H1 (cell line): ENCODE results near the gene PHTF1. TPM values are rescaled to one million over a fixed set of nuclear protein-coding genes. Genes with fewer than 3 reads are reported as not detected.
A peak's percentile ranks its signal among the peaks of the same experiment; 100 is the strongest.

Experiments
- CTCF ChIA-PET: fragments of 300-600 bp; sonication (Branson Sonifier 250); formaldehyde crosslinking; loops from one replicate; lab custom pipeline; 2021; ENCODE audit not compliant: partially characterized antibody; lab: Charles Lee
- POLR2A ChIA-PET: fragments of 300-600 bp; sonication (Branson Sonifier 250); formaldehyde crosslinking; loops from one replicate; lab custom pipeline; 2021; ENCODE audit warnings: inconsistent platforms; ENCODE audit not compliant: partially characterized antibody; lab: Charles Lee
- DNase-seq, 2 experiments: peaks; one replicate each; pipeline versions ENCODE4 v3.0.0 to v3.0.0-alpha.2; 2010 to 2022; ENCODE audit warnings: low spot score in 2 of 2, low read depth in 1 of 2, mixed read lengths in 1 of 2
- FAIRE-seq: peaks from 2 replicates; lab custom pipeline; 2011; peaks lifted over from hg19 to GRCh38; lab: Jason Lieb, UNC
- H2AFZ ChIP-seq: 2 replicates; pipeline ENCODE4 v1.8.1; 2012; ENCODE audit warnings: low read length, inconsistent platforms
- H2AK5ac ChIP-seq: 2 replicates; pipeline ENCODE4 v1.6.1; 2013; ENCODE audit warnings: low read depth, low read length
- H2BK120ac ChIP-seq: replicated peaks from 2 replicates; pipeline ENCODE3; 2013; ENCODE audit warnings: low read depth, low read length, inconsistent platforms
- H2BK12ac ChIP-seq: 2 replicates; pipeline ENCODE4 v1.6.1; 2013; ENCODE audit warnings: low read depth, low read length
- H2BK15ac ChIP-seq: 2 replicates; pipeline ENCODE4 v1.6.1; 2013; ENCODE audit warnings: low read length
- H2BK20ac ChIP-seq: 2 replicates; pipeline ENCODE4 v1.6.1; 2013; ENCODE audit warnings: low read length
- H2BK5ac ChIP-seq: 2 replicates; pipeline ENCODE4 v1.6.1; 2013; ENCODE audit warnings: low read depth, low read length
- H3K14ac ChIP-seq: 2 replicates; pipeline ENCODE4 v1.6.1; 2013; ENCODE audit warnings: inconsistent platforms; ENCODE audit not compliant: insufficient read length
- H3K18ac ChIP-seq: 2 replicates; pipeline ENCODE4 v1.6.1; 2013; ENCODE audit warnings: low read length; ENCODE audit errors: extremely low read depth
- H3K23ac ChIP-seq: 2 replicates; pipeline ENCODE4 v1.6.1; 2013; ENCODE audit warnings: inconsistent platforms; ENCODE audit not compliant: insufficient read length
- H3K23me2 ChIP-seq: 2 replicates; pipeline ENCODE4 v1.6.1; 2013; ENCODE audit warnings: low read depth, low read length
- H3K27ac ChIP-seq: 2 replicates; pipeline ENCODE4 v1.6.1; 2011; ENCODE audit warnings: low read depth, low read length, inconsistent platforms
- H3K27me3 ChIP-seq, 4 experiments: replicated peaks in 1 of 4; 1 replicate in 1 of 4; 2 replicates in 3 of 4; pipeline versions ENCODE4 v1.6.1 to v1.8.1; 2011 to 2013; ENCODE audit warnings: low read length in 3 of 4, mild to moderate bottlenecking in 3 of 4, inconsistent platforms in 2 of 4, mixed read lengths in 2 of 4, moderate library complexity in 1 of 4; ENCODE audit not compliant: control insufficient read depth in 3 of 4, insufficient read depth in 3 of 4; ENCODE audit errors: extremely low read depth in 1 of 4
- H3K36me3 ChIP-seq, 4 experiments: 2 replicates each; pipeline versions ENCODE4 v1.6.1 to v1.8.1; 2011 to 2013; ENCODE audit warnings: mild to moderate bottlenecking in 4 of 4, low read length in 3 of 4, moderate library complexity in 2 of 4, control low read depth in 1 of 4, inconsistent platforms in 1 of 4; ENCODE audit not compliant: insufficient read depth in 4 of 4, control insufficient read depth in 2 of 4
- H3K4ac ChIP-seq: replicated peaks from 2 replicates; pipeline ENCODE3; 2013; ENCODE audit warnings: low read length, low read depth, mixed read lengths, inconsistent platforms; ENCODE audit not compliant: insufficient read length
- H3K4me1 ChIP-seq, 4 experiments: replicated peaks in 1 of 4; 1 replicate in 1 of 4; 2 replicates in 3 of 4; pipeline versions ENCODE4 v1.6.1 to v1.8.1; 2011 to 2013; ENCODE audit warnings: low read length in 3 of 4, inconsistent platforms in 2 of 4, mixed read lengths in 1 of 4; ENCODE audit not compliant: insufficient read depth in 4 of 4, control insufficient read depth in 3 of 4
- H3K4me2 ChIP-seq, 2 experiments: 2 replicates each; pipeline versions ENCODE4 v1.6.1 to v1.8.1; 2011 to 2013; ENCODE audit warnings: low read depth in 2 of 2, low read length in 2 of 2, control low read depth in 1 of 2, inconsistent platforms in 1 of 2, mild to moderate bottlenecking in 1 of 2; ENCODE audit not compliant: insufficient read depth in 1 of 2
- H3K4me3 ChIP-seq, 4 experiments: fragments of 200-600, 300-600 bp in 1 of 4; sonication (generic), shearing (Covaris generic), sonication (Bioruptor Twin) in 1 of 4; 2 replicates each; pipeline versions ENCODE4 v1.5.1 to v1.8.1; 2011 to 2016; ENCODE audit warnings: low read length in 4 of 4, low read depth in 3 of 4, control low read depth in 2 of 4, inconsistent platforms in 2 of 4, mild to moderate bottlenecking in 2 of 4, mixed read lengths in 1 of 4, moderate library complexity in 1 of 4; ENCODE audit not compliant: insufficient read depth in 2 of 4; ENCODE audit errors: extremely low read depth in 1 of 4
- H3K56ac ChIP-seq: replicated peaks from 2 replicates; pipeline ENCODE3; 2013; ENCODE audit warnings: low read depth, mild to moderate bottlenecking, mixed read lengths, low read length, inconsistent platforms; ENCODE audit not compliant: insufficient read length
- H3K79me1 ChIP-seq: 2 replicates; pipeline ENCODE4 v1.6.1; 2013; ENCODE audit warnings: low read depth, low read length, control low read depth
- H3K79me2 ChIP-seq, 2 experiments: 2 replicates each; pipeline versions ENCODE4 v1.6.1 to v1.8.1; 2012 to 2013; ENCODE audit warnings: low read length in 2 of 2, mild to moderate bottlenecking in 2 of 2, inconsistent platforms in 1 of 2; ENCODE audit not compliant: insufficient read depth in 2 of 2, control insufficient read depth in 1 of 2
- H3K9ac ChIP-seq, 4 experiments: replicated peaks in 1 of 4; 1 replicate in 1 of 4; 2 replicates in 3 of 4; pipeline versions ENCODE4 v1.6.1 to v1.8.1; 2011 to 2013; ENCODE audit warnings: low read depth in 3 of 4, low read length in 3 of 4, control low read depth in 2 of 4, mild to moderate bottlenecking in 2 of 4, moderate library complexity in 2 of 4, inconsistent platforms in 1 of 4; ENCODE audit errors: extremely low read depth in 1 of 4
- H3K9me3 ChIP-seq, 2 experiments: 2 replicates each; pipeline versions ENCODE4 v1.6.1 to v1.8.1; 2012 to 2013; ENCODE audit warnings: mild to moderate bottlenecking in 2 of 2, moderate library complexity in 2 of 2, control low read depth in 1 of 2, inconsistent platforms in 1 of 2, low read depth in 1 of 2, low read length in 1 of 2, mixed read lengths in 1 of 2; ENCODE audit not compliant: insufficient read depth in 2 of 2
- H4K20me1 ChIP-seq, 2 experiments: replicated peaks in 1 of 2; 2 replicates each; pipeline versions ENCODE3 to v1.8.1; 2011 to 2013; ENCODE audit warnings: inconsistent platforms in 2 of 2, low read length in 2 of 2, mild to moderate bottlenecking in 1 of 2; ENCODE audit not compliant: insufficient read depth in 2 of 2, control insufficient read depth in 1 of 2
- H4K5ac ChIP-seq: 2 replicates; pipeline ENCODE4 v1.6.1; 2013; ENCODE audit warnings: low read length, low read depth, mixed read lengths, inconsistent platforms; ENCODE audit not compliant: insufficient read length
- H4K8ac ChIP-seq: 2 replicates; pipeline ENCODE4 v1.8.0; 2013; ENCODE audit warnings: mild to moderate bottlenecking, moderate library complexity, low read length, inconsistent platforms; ENCODE audit not compliant: insufficient read depth; ENCODE audit errors: extremely low read depth
- H4K91ac ChIP-seq: replicated peaks from 2 replicates; pipeline ENCODE3; 2013; ENCODE audit warnings: low read length, mixed read lengths, inconsistent platforms; ENCODE audit not compliant: insufficient read length
- HDAC6 ChIP-seq: IDR thresholded peaks from one replicate; pipeline ENCODE4 v1.7.1; 2012; ENCODE audit warnings: low read depth, mild to moderate bottlenecking, inconsistent platforms, low read length, moderate library complexity
- RNF2 ChIP-seq: fragments of 200-900, 300-1000 bp; sonication (generic); IDR thresholded peaks from 2 replicates; pipeline ENCODE4 v1.7.1; 2016; ENCODE audit warnings: borderline replicate concordance, low read depth, mild to moderate bottlenecking, antibody characterized with exemption, low read length; ENCODE audit not compliant: poor library complexity, severe bottlenecking; ENCODE audit errors: missing control alignments
- SIN3A ChIP-seq, 2 experiments: IDR thresholded peaks in 1 of 2; conservative IDR thresholded peaks in 1 of 2; 2 replicates each; pipeline ENCODE4 v1.6.1; 2011 to 2012; ENCODE audit warnings: low read length in 2 of 2, improper control_type of control experiment in 1 of 2, low read depth in 1 of 2, mild to moderate bottlenecking in 1 of 2
- SRF ChIP-seq: IDR thresholded peaks from 2 replicates; pipeline ENCODE4 v1.6.1; 2011; ENCODE audit warnings: mild to moderate bottlenecking, low read depth, low read length, moderate library complexity
- TBP ChIP-seq: IDR thresholded peaks from 2 replicates; pipeline ENCODE4 v1.6.1; 2011; ENCODE audit warnings: low read depth, low read length, improper control_type of control experiment
- WGBS, 2 experiments: shearing (Covaris generic) in 1 of 2; methylation state at CpG; one replicate each; pipeline versions ENCODE4 v1.1.6 to v1.1.7; 2013 to 2015; ENCODE audit warnings: low lambda C conversion rate in 2 of 2, mixed read lengths in 2 of 2, inconsistent platforms in 1 of 2, low coverage in 1 of 2, missing lambda C conversion rate in 1 of 2; ENCODE audit not compliant: insufficient replicate concordance in 2 of 2, insufficient coverage in 1 of 2, insufficient read length in 1 of 2; ENCODE audit errors: extremely low coverage in 1 of 2, missing lambda C conversion rate in 1 of 2; 5-methylcytosine and 5-hydroxymethylcytosine counted together
- polyA plus RNA-seq, 7 experiments: library from polyadenylated mRNA; depleted of rRNA in 3 of 7; stranded (reverse) in 5 of 7; unstranded in 2 of 7; fragments of >200 nt in 5 of 7; fragments of 200-250 nt in 2 of 7; gene quantifications; 1 replicate in 5 of 7; 2 replicates in 1 of 7; 4 replicates in 1 of 7; pipeline versions ENCODE4 v1.2.1 to v1.2.3, GENCODE V29; 2011 to 2013; ENCODE audit warnings: missing spikeins in 2 of 7, mixed read lengths in 2 of 7
- total RNA-seq: library from RNA; stranded (reverse); fragmentation: NEBNext Ultra II Directional; extraction: Animal tissue kit (Norgen Biotek cat#: 25700); gene quantifications from 2 replicates; pipeline ENCODE4 v1.2.1, GENCODE V29; 2021

The PHTF1 gene
- total and polyA plus RNA-seq, 2 of the 8 experiments (the other 6 are each of a cell fraction or from before 2014, with no cell fraction given) = 9.1 to 26.9 TPM

DNA sequence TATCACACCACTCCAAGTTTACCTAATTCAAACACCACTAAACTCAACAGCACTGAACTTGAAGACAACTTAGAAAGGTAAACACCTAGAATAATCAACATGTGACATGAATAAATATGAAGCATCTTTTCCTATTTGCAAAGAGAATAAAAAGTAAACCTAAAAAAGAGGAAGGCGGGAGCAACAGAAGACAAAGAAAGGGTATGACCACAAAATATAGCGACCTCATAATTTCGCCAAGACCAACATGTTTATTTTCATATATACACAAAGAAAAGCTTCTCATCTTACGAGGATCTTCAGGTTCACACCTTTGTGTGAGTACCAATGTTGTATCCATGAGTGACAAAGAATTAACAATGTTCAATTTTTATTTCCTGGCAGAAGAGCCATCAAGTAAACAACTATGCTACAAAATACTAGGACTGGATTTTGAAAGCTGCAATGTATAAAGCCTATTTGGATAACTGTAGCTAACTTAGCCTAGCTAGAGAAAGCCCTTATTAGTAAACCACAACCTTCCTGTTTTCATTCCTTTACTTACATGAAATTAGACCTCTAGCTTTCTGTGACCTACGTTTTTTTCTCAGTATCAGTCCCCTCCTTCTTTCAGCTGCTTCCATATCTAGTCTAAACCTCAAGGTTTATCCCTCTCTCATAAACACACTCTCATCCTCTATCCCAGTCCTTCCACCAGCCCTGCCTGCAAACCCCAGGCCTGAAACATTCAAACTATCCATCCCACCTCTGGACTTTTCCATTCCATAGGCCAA is 21.3 kb upstream of the PHTF1 start:
- DNase-seq (no peak), FAIRE-seq (no peak)
- Histone ChIP-seq H2BK20ac (no peak overlapping the region), H3K9ac (no peak overlapping the region), H4K8ac (no peak overlapping the region), H4K20me1 (peaks cover 0 to 8% of the 10 kb centered on the region in 2 experiments), H3K27ac (no peak overlapping the region), H3K9me3 (no peaks in the 10 kb centered on the region), H2AK5ac (no peak overlapping the region), H2BK12ac (no peak overlapping the region), H3K14ac (no peak overlapping the region), H3K4me2 (no peak overlapping the region), H3K23me2 (no peaks in the 10 kb centered on the region), H2BK5ac (no peak overlapping the region), H4K91ac (no peak overlapping the region), H2BK120ac (no peak overlapping the region), H3K79me1 (peaks cover 4% of the 10 kb centered on the region; the same call in 1 of the 2 replicates), H3K23ac (no peak overlapping the region), H3K56ac (peak overlapping the region; percentile 11), H3K79me2 (peaks cover 0 to 54% of the 10 kb centered on the region in 2 experiments; a peak in 2 of 4 replicates), H3K18ac (no peak overlapping the region), H3K4me1 (peaks cover 0 to 3% (median under 1%) of the 10 kb centered on the region in 4 experiments; a peak in 3 of 7 replicates), H2AFZ (no peak overlapping the region), H3K4me3 (no peak overlapping the region), H4K5ac (no peak overlapping the region), H2BK15ac (no peak overlapping the region), H3K36me3 (peaks cover 0 to 21% (median 6%) of the 10 kb centered on the region in 4 experiments; a peak in 3 of 8 replicates), H3K4ac (no peak overlapping the region), H3K27me3 (no peaks in the 10 kb centered on the region)
- 90% methylated on average over 5 of the region's 5 CpGs; no CpG with 5 or more reads in 1 of the 2 experiments for WGBS, 2 experiments
- CTCF ChIA-PET = no interaction called here
- POLR2A ChIA-PET = interaction anchor here (0.8 kb wide), 1 partner anchor 16 kb away, joined by 3 read pairs; no protein-coding TSS in a partner anchor
- no peak for TF ChIP-seq SIN3A (conservative IDR thresholded peaks at IDR 0.05 in 1 of 2, IDR thresholded peaks at IDR 0.05 in 1 of 2; ENCODE audit: low read depth in 1 of 2, low read length in 2 of 2)
- TF ChIP-seq RNF2 = no peak
- TF ChIP-seq HDAC6 = no peak
- no peak for TF ChIP-seq TBP
- TF ChIP-seq SRF = no peak
